H1 (cell line): ENCODE measurements around the gene EML5. TPM values are rescaled to one million over a fixed set of nuclear protein-coding genes. Genes with fewer than 3 reads are reported as not detected.

Experiments used
- CTCF ChIA-PET: fragments of 300-600 bp; sonication (Branson Sonifier 250); formaldehyde crosslinking; loops from one replicate; lab custom pipeline; 2021; ENCODE audit not compliant: partially characterized antibody; lab: Charles Lee
- POLR2A ChIA-PET: fragments of 300-600 bp; sonication (Branson Sonifier 250); formaldehyde crosslinking; loops from one replicate; lab custom pipeline; 2021; ENCODE audit warnings: inconsistent platforms; ENCODE audit not compliant: partially characterized antibody; lab: Charles Lee
- DNase-seq, 2 experiments: peaks; one replicate each; pipeline versions ENCODE4 v3.0.0 to v3.0.0-alpha.2; 2010 to 2022; ENCODE audit warnings: low spot score in 2 of 2, low read depth in 1 of 2, mixed read lengths in 1 of 2
- FAIRE-seq: peaks from 2 replicates; lab custom pipeline; 2011; peaks lifted over from hg19 to GRCh38; lab: Jason Lieb, UNC
- H2AFZ ChIP-seq: 2 replicates; pipeline ENCODE4 v1.8.1; 2012; ENCODE audit warnings: low read length, inconsistent platforms
- H2AK5ac ChIP-seq: 2 replicates; pipeline ENCODE4 v1.6.1; 2013; ENCODE audit warnings: low read depth, low read length
- H2BK120ac ChIP-seq: replicated peaks from 2 replicates; pipeline ENCODE3; 2013; ENCODE audit warnings: low read depth, low read length, inconsistent platforms
- H2BK12ac ChIP-seq: 2 replicates; pipeline ENCODE4 v1.6.1; 2013; ENCODE audit warnings: low read depth, low read length
- H2BK15ac ChIP-seq: 2 replicates; pipeline ENCODE4 v1.6.1; 2013; ENCODE audit warnings: low read length
- H2BK20ac ChIP-seq: 2 replicates; pipeline ENCODE4 v1.6.1; 2013; ENCODE audit warnings: low read length
- H2BK5ac ChIP-seq: 2 replicates; pipeline ENCODE4 v1.6.1; 2013; ENCODE audit warnings: low read depth, low read length
- H3K14ac ChIP-seq: 2 replicates; pipeline ENCODE4 v1.6.1; 2013; ENCODE audit warnings: inconsistent platforms; ENCODE audit not compliant: insufficient read length
- H3K18ac ChIP-seq: 2 replicates; pipeline ENCODE4 v1.6.1; 2013; ENCODE audit warnings: low read length; ENCODE audit errors: extremely low read depth
- H3K23ac ChIP-seq: 2 replicates; pipeline ENCODE4 v1.6.1; 2013; ENCODE audit warnings: inconsistent platforms; ENCODE audit not compliant: insufficient read length
- H3K23me2 ChIP-seq: 2 replicates; pipeline ENCODE4 v1.6.1; 2013; ENCODE audit warnings: low read depth, low read length
- H3K27ac ChIP-seq: 2 replicates; pipeline ENCODE4 v1.6.1; 2011; ENCODE audit warnings: low read depth, low read length, inconsistent platforms
- H3K27me3 ChIP-seq, 4 experiments: replicated peaks in 1 of 4; 1 replicate in 1 of 4; 2 replicates in 3 of 4; pipeline versions ENCODE4 v1.6.1 to v1.8.1; 2011 to 2013; ENCODE audit warnings: low read length in 3 of 4, mild to moderate bottlenecking in 3 of 4, inconsistent platforms in 2 of 4, mixed read lengths in 2 of 4, moderate library complexity in 1 of 4; ENCODE audit not compliant: control insufficient read depth in 3 of 4, insufficient read depth in 3 of 4; ENCODE audit errors: extremely low read depth in 1 of 4
- H3K36me3 ChIP-seq, 4 experiments: 2 replicates each; pipeline versions ENCODE4 v1.6.1 to v1.8.1; 2011 to 2013; ENCODE audit warnings: mild to moderate bottlenecking in 4 of 4, low read length in 3 of 4, moderate library complexity in 2 of 4, control low read depth in 1 of 4, inconsistent platforms in 1 of 4; ENCODE audit not compliant: insufficient read depth in 4 of 4, control insufficient read depth in 2 of 4
- H3K4ac ChIP-seq: replicated peaks from 2 replicates; pipeline ENCODE3; 2013; ENCODE audit warnings: low read length, low read depth, mixed read lengths, inconsistent platforms; ENCODE audit not compliant: insufficient read length
- H3K4me1 ChIP-seq, 4 experiments: replicated peaks in 1 of 4; 1 replicate in 1 of 4; 2 replicates in 3 of 4; pipeline versions ENCODE4 v1.6.1 to v1.8.1; 2011 to 2013; ENCODE audit warnings: low read length in 3 of 4, inconsistent platforms in 2 of 4, mixed read lengths in 1 of 4; ENCODE audit not compliant: insufficient read depth in 4 of 4, control insufficient read depth in 3 of 4
- H3K4me2 ChIP-seq, 2 experiments: 2 replicates each; pipeline versions ENCODE4 v1.6.1 to v1.8.1; 2011 to 2013; ENCODE audit warnings: low read depth in 2 of 2, low read length in 2 of 2, control low read depth in 1 of 2, inconsistent platforms in 1 of 2, mild to moderate bottlenecking in 1 of 2; ENCODE audit not compliant: insufficient read depth in 1 of 2
- H3K4me3 ChIP-seq, 4 experiments: fragments of 200-600, 300-600 bp in 1 of 4; sonication (generic), shearing (Covaris generic), sonication (Bioruptor Twin) in 1 of 4; 2 replicates each; pipeline versions ENCODE4 v1.5.1 to v1.8.1; 2011 to 2016; ENCODE audit warnings: low read length in 4 of 4, low read depth in 3 of 4, control low read depth in 2 of 4, inconsistent platforms in 2 of 4, mild to moderate bottlenecking in 2 of 4, mixed read lengths in 1 of 4, moderate library complexity in 1 of 4; ENCODE audit not compliant: insufficient read depth in 2 of 4; ENCODE audit errors: extremely low read depth in 1 of 4
- H3K56ac ChIP-seq: replicated peaks from 2 replicates; pipeline ENCODE3; 2013; ENCODE audit warnings: low read depth, mild to moderate bottlenecking, mixed read lengths, low read length, inconsistent platforms; ENCODE audit not compliant: insufficient read length
- H3K79me1 ChIP-seq: 2 replicates; pipeline ENCODE4 v1.6.1; 2013; ENCODE audit warnings: low read depth, low read length, control low read depth
- H3K79me2 ChIP-seq, 2 experiments: 2 replicates each; pipeline versions ENCODE4 v1.6.1 to v1.8.1; 2012 to 2013; ENCODE audit warnings: low read length in 2 of 2, mild to moderate bottlenecking in 2 of 2, inconsistent platforms in 1 of 2; ENCODE audit not compliant: insufficient read depth in 2 of 2, control insufficient read depth in 1 of 2
- H3K9ac ChIP-seq, 4 experiments: replicated peaks in 1 of 4; 1 replicate in 1 of 4; 2 replicates in 3 of 4; pipeline versions ENCODE4 v1.6.1 to v1.8.1; 2011 to 2013; ENCODE audit warnings: low read depth in 3 of 4, low read length in 3 of 4, control low read depth in 2 of 4, mild to moderate bottlenecking in 2 of 4, moderate library complexity in 2 of 4, inconsistent platforms in 1 of 4; ENCODE audit errors: extremely low read depth in 1 of 4
- H3K9me3 ChIP-seq, 2 experiments: 2 replicates each; pipeline versions ENCODE4 v1.6.1 to v1.8.1; 2012 to 2013; ENCODE audit warnings: mild to moderate bottlenecking in 2 of 2, moderate library complexity in 2 of 2, control low read depth in 1 of 2, inconsistent platforms in 1 of 2, low read depth in 1 of 2, low read length in 1 of 2, mixed read lengths in 1 of 2; ENCODE audit not compliant: insufficient read depth in 2 of 2
- H4K20me1 ChIP-seq, 2 experiments: replicated peaks in 1 of 2; 2 replicates each; pipeline versions ENCODE3 to v1.8.1; 2011 to 2013; ENCODE audit warnings: inconsistent platforms in 2 of 2, low read length in 2 of 2, mild to moderate bottlenecking in 1 of 2; ENCODE audit not compliant: insufficient read depth in 2 of 2, control insufficient read depth in 1 of 2
- H4K5ac ChIP-seq: 2 replicates; pipeline ENCODE4 v1.6.1; 2013; ENCODE audit warnings: low read length, low read depth, mixed read lengths, inconsistent platforms; ENCODE audit not compliant: insufficient read length
- H4K8ac ChIP-seq: 2 replicates; pipeline ENCODE4 v1.8.0; 2013; ENCODE audit warnings: mild to moderate bottlenecking, moderate library complexity, low read length, inconsistent platforms; ENCODE audit not compliant: insufficient read depth; ENCODE audit errors: extremely low read depth
- H4K91ac ChIP-seq: replicated peaks from 2 replicates; pipeline ENCODE3; 2013; ENCODE audit warnings: low read length, mixed read lengths, inconsistent platforms; ENCODE audit not compliant: insufficient read length
- CBX5 ChIP-seq: fragments of 300-800, 300-1000 bp; sonication (generic); IDR thresholded peaks from 2 replicates; pipeline ENCODE4 v1.7.1; 2016; ENCODE audit warnings: antibody characterized with exemption, low read length, low read depth
- CHD2 ChIP-seq: IDR thresholded peaks from 2 replicates; pipeline ENCODE4 v1.6.1; 2012; ENCODE audit warnings: low read length, improper control_type of control experiment
- PHF8 ChIP-seq: fragments of 200-600 bp; sonication (generic); conservative IDR thresholded peaks from 2 replicates; pipeline ENCODE4 v1.7.1; 2012; ENCODE audit warnings: low read depth, mild to moderate bottlenecking, inconsistent platforms, low read length, moderate library complexity
- POU5F1 ChIP-seq: IDR thresholded peaks from 2 replicates; pipeline ENCODE4 v1.6.1; 2011; ENCODE audit warnings: low read depth, mild to moderate bottlenecking, low read length, moderate library complexity
- SIN3A ChIP-seq, 2 experiments: IDR thresholded peaks in 1 of 2; conservative IDR thresholded peaks in 1 of 2; 2 replicates each; pipeline ENCODE4 v1.6.1; 2011 to 2012; ENCODE audit warnings: low read length in 2 of 2, improper control_type of control experiment in 1 of 2, low read depth in 1 of 2, mild to moderate bottlenecking in 1 of 2
- SUZ12 ChIP-seq: fragments of 200-600 bp; sonication (generic); IDR thresholded peaks from 2 replicates; pipeline ENCODE4 v1.6.1; 2012; ENCODE audit warnings: mild to moderate bottlenecking, inconsistent platforms, low read length, moderate library complexity, mixed read lengths
- YY1 ChIP-seq: IDR thresholded peaks from 2 replicates; pipeline ENCODE4 v1.6.1; 2011; ENCODE audit warnings: low read depth, mild to moderate bottlenecking, low read length
- WGBS, 2 experiments: shearing (Covaris generic) in 1 of 2; methylation state at CpG; one replicate each; pipeline versions ENCODE4 v1.1.6 to v1.1.7; 2013 to 2015; ENCODE audit warnings: low lambda C conversion rate in 2 of 2, mixed read lengths in 2 of 2, inconsistent platforms in 1 of 2, low coverage in 1 of 2, missing lambda C conversion rate in 1 of 2; ENCODE audit not compliant: insufficient replicate concordance in 2 of 2, insufficient coverage in 1 of 2, insufficient read length in 1 of 2; ENCODE audit errors: extremely low coverage in 1 of 2, missing lambda C conversion rate in 1 of 2; 5-methylcytosine and 5-hydroxymethylcytosine counted together
- polyA plus RNA-seq, 7 experiments: library from polyadenylated mRNA; depleted of rRNA in 3 of 7; stranded (reverse) in 5 of 7; unstranded in 2 of 7; fragments of >200 nt in 5 of 7; fragments of 200-250 nt in 2 of 7; gene quantifications; 1 replicate in 5 of 7; 2 replicates in 1 of 7; 4 replicates in 1 of 7; pipeline versions ENCODE4 v1.2.1 to v1.2.3, GENCODE V29; 2011 to 2013; ENCODE audit warnings: missing spikeins in 2 of 7, mixed read lengths in 2 of 7
- total RNA-seq: library from RNA; stranded (reverse); fragmentation: NEBNext Ultra II Directional; extraction: Animal tissue kit (Norgen Biotek cat#: 25700); gene quantifications from 2 replicates; pipeline ENCODE4 v1.2.1, GENCODE V29; 2021
- TF ChIP-seq, protein P1 (sequence below): IDR thresholded peaks from 2 replicates; pipeline ENCODE4 v1.6.1; 2012; ENCODE audit warnings: inconsistent platforms

Gene EML5
- total and polyA plus RNA-seq, 2 of the 8 experiments (the other 6 are each of a cell fraction or from before 2014, with no cell fraction given): 0.39 to 0.88 TPM

DNA sequence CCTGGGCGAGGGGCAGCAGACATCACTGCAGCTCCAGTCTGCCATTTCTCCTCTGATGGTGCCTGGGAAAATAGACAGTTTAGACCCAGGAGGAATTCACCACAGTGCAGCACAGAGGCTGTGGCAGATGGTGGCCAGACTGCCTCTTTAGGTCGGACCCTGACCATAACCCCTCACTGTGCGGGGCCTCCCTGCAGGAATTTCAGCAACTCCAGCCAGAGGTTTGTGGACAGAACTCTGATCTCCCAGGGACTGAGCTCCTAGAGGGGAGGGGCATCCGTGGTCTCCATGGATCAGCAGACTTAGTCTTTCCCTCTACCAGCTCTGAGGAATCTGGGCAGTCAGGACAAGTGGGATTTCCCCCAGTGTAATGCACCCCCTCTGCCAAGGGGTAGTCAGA, 123.4 kb downstream of the EML5 start:
- Histone ChIP-seq H3K4me2 (no peak overlapping the region), H2BK12ac (no peak overlapping the region), H3K9ac (no peak overlapping the region), H3K23ac (no peak overlapping the region)
- TF ChIP-seq YY1 (no peak), PHF8 (no peak), SIN3A (conservative IDR thresholded peaks at IDR 0.05 in 1 of 2, IDR thresholded peaks at IDR 0.05 in 1 of 2; ENCODE audit: low read depth in 1 of 2, low read length in 2 of 2) (no peak), POU5F1 (no peak), CBX5 (no peak), CHD2 (no peak), SUZ12 (no peak)
- TF ChIP-seq, protein P1, sequence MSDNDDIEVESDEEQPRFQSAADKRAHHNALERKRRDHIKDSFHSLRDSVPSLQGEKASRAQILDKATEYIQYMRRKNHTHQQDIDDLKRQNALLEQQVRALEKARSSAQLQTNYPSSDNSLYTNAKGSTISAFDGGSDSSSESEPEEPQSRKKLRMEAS: no peak
- TF ChIP-seq, all 59 proteins: peak for 0
- WGBS, 2 experiments: 84% methylated on average over 4 of the region's 4 CpGs; no CpG with 5 or more reads in 1 of the 2 experiments
- H4K8ac ChIP-seq: no peak overlapping the region
- H3K79me1 ChIP-seq: no peaks in the 10 kb centered on the region
- H2AFZ ChIP-seq: peak overlapping the region; percentile 14; the same call in 1 of the 2 replicates
- H3K9me3 ChIP-seq: no peaks in the 10 kb centered on the region
- H3K4ac ChIP-seq: no peak overlapping the region
- H4K20me1 ChIP-seq: no peaks in the 10 kb centered on the region
- H3K36me3 ChIP-seq: no peaks in the 10 kb centered on the region
- H2BK120ac ChIP-seq: no peak overlapping the region
- no peak overlapping the region for H2BK15ac ChIP-seq
- no peak overlapping the region for H4K91ac ChIP-seq
- no peak overlapping the region for H3K27ac ChIP-seq
- no peak overlapping the region for H3K18ac ChIP-seq
- ChIA-PET POLR2A (interaction anchor here (0.9 to 1.7 kb wide), 3 partner anchors 13 to 686 kb away, joined by 3 to 5 read pairs (median 3); no protein-coding TSS in a partner anchor), CTCF (interaction anchor here (0.6 to 3.9 kb wide), 11 partner anchors 11 to 480 kb away, joined by 3 to 65 read pairs (median 4); partner anchors contain the start of gene EML5)
- no peak overlapping the region for H3K56ac ChIP-seq
- H3K4me3 ChIP-seq: no peak overlapping the region
- H4K5ac ChIP-seq: no peak overlapping the region
- no peak overlapping the region for H2BK20ac ChIP-seq
- H3K79me2 ChIP-seq: no peaks in the 10 kb centered on the region
- no peak overlapping the region for H2BK5ac ChIP-seq
- FAIRE-seq (no peak), DNase-seq (no peak)
- H2AK5ac ChIP-seq: no peak overlapping the region
- no peaks in the 10 kb centered on the region for H3K4me1 ChIP-seq
- no peak overlapping the region for H3K14ac ChIP-seq
- H3K23me2 ChIP-seq: no peaks in the 10 kb centered on the region
- no peaks in the 10 kb centered on the region for H3K27me3 ChIP-seq
